AG09309 (cell line): Measurements from ENCODE around the gene CNDP1.

Experiments
- DNase-seq: peaks from one replicate; pipeline ENCODE4 v3.0.0-alpha.2; 2010; ENCODE audit warnings: low read depth
- H3K4me3 ChIP-seq: 2 replicates; pipeline ENCODE4 v1.5.1; 2011; ENCODE audit warnings: mild to moderate bottlenecking, low read depth, low read length, moderate library complexity; ENCODE audit not compliant: control insufficient read depth
- CTCF ChIP-seq: IDR thresholded peaks from 2 replicates; pipeline ENCODE4 v1.5.1; 2011; ENCODE audit warnings: mild to moderate bottlenecking, low read depth, low read length, inconsistent platforms; ENCODE audit not compliant: insufficient read depth, control insufficient read depth; ENCODE audit errors: missing control alignments

The CNDP1 gene

GRCh38 chr18:74625157-74625556 lies 90.9 kb downstream of the CNDP1 start:
- TF ChIP-seq CTCF: no peak
- no peak for DNase-seq
- no peak overlapping the region for H3K4me3 ChIP-seq

- no peak overlapping the region for H3K4me3 ChIP-seq
- no peak for DNase-seq
- no peak for TF ChIP-seq CTCF
Observed at GRCh38 chr18:74626049-74626874, 92.0 kb downstream of the CNDP1 start.

- no peak for TF ChIP-seq CTCF
- no peak for DNase-seq
- no peak overlapping the region for H3K4me3 ChIP-seq
Observed at GRCh38 chr18:74630804-74631203, 96.5 kb downstream of the CNDP1 start.

GRCh38 chr18:74631212-74631611 lies 96.9 kb downstream of the CNDP1 start:
- TF ChIP-seq CTCF: no peak
- no peak for DNase-seq
- no peak overlapping the region for H3K4me3 ChIP-seq

- H3K4me3 ChIP-seq: no peak overlapping the region
- no peak for DNase-seq
- TF ChIP-seq CTCF: no peak
Observed at GRCh38 chr18:74631623-74632350, 97.5 kb downstream of the CNDP1 start.

GRCh38 chr18:74632351-74632679 lies 98.0 kb downstream of the CNDP1 start:
- H3K4me3 ChIP-seq: no peak overlapping the region
- TF ChIP-seq CTCF: no peak
- DNase-seq: no peak
